Kidney (tissue), 14 donors: ENCODE measurements around the gene RPS6KA2. TPM values are rescaled to one million over a fixed set of nuclear protein-coding genes. Genes with fewer than 3 reads are reported as not detected.

ENCODE experiments used
- DNase-seq, 5 donors: peaks; one replicate each; pipeline ENCODE4 v3.0.0-alpha.2; 2013 to 2020
- FAIRE-seq: peaks from 2 replicates; lab custom pipeline; 2012; peaks lifted over from hg19 to GRCh38; lab: Jason Lieb, UNC
- H3K27ac ChIP-seq, 2 donors: one replicate each; pipeline ENCODE4 v1.7.0; 2013; ENCODE audit warnings: low read depth in 2 of 2, low read length in 2 of 2, inconsistent platforms in 1 of 2
- H3K27me3 ChIP-seq: one replicate; pipeline ENCODE4 v1.7.1; 2013; ENCODE audit warnings: low read length, inconsistent platforms; ENCODE audit not compliant: control insufficient read depth, insufficient read depth
- H3K36me3 ChIP-seq, 3 donors: one replicate each; pipeline versions ENCODE4 v1.7.0 to v1.7.1; 2013; ENCODE audit warnings: low read length in 3 of 3, control low read depth in 1 of 3, inconsistent platforms in 1 of 3; ENCODE audit not compliant: insufficient read depth in 3 of 3, control insufficient read depth in 2 of 3
- H3K4me1 ChIP-seq, 3 donors: one replicate each; pipeline versions ENCODE4 v1.7.0 to v1.7.1; 2013; ENCODE audit warnings: low read length in 3 of 3, inconsistent platforms in 1 of 3, low read depth in 1 of 3; ENCODE audit not compliant: control insufficient read depth in 2 of 3, insufficient read depth in 2 of 3
- H3K4me3 ChIP-seq, 3 donors: one replicate each; pipeline versions ENCODE4 v1.7.0 to v1.8.1; 2013; ENCODE audit warnings: low read length in 3 of 3, control low read depth in 1 of 3, inconsistent platforms in 1 of 3
- H3K9ac ChIP-seq, 3 donors: one replicate each; pipeline versions ENCODE4 v1.7.0 to v1.7.1; 2013; ENCODE audit warnings: low read length in 3 of 3, control low read depth in 1 of 3, inconsistent platforms in 1 of 3
- H3K9me3 ChIP-seq, 3 donors: one replicate each; pipeline versions ENCODE4 v1.7.0 to v1.7.1; 2013; ENCODE audit warnings: low read length in 3 of 3, control low read depth in 1 of 3, inconsistent platforms in 1 of 3; ENCODE audit not compliant: control insufficient read depth in 2 of 3, insufficient read depth in 1 of 3
- CTCF ChIP-seq: IDR thresholded peaks from 3 replicates; pipeline ENCODE4 v1.5.1; 2012; ENCODE audit warnings: mild to moderate bottlenecking, moderate library complexity, borderline replicate concordance; ENCODE audit not compliant: insufficient read depth; ENCODE audit errors: extremely low read depth
- intact Hi-C: fragments of 100-400 bp; cut with DNase I; formaldehyde crosslinking; loops from one replicate; pipeline ENCODE4 v1.11.1; 2022
- polyA plus RNA-seq: library from polyadenylated mRNA; stranded (reverse); fragments of 350-450 nt; fragmentation: Illumina TruSeq; extraction: RNeasy Lipid Tissue Mini Kit (QIAGEN cat#74804); gene quantifications from one replicate; pipeline ENCODE4 v1.2.3, GENCODE V29; 2014; ENCODE audit warnings: low read depth, low replicate concordance; ENCODE audit not compliant: insufficient read depth
- total RNA-seq: library from RNA; stranded (reverse); fragmentation: NEBNext Ultra II Directional; extraction: Animal tissue kit (Norgen Biotek cat#: 25700); gene quantifications from one replicate; pipeline ENCODE4 v1.2.1, GENCODE V29; 2021
- donor health status: control.
- donor health status: control.
- donor health status: control.
- donor health status: control.
- donor health status: control.
- donor health status: DM: yes; HTN: yes; CAD: no.
- donor health status: Normal renal cell carcinoma (clear cell type).

The RPS6KA2 gene
- total and polyA plus RNA-seq, 2 donors from 2014 or later = 12.3 to 61.2 TPM

DNA sequence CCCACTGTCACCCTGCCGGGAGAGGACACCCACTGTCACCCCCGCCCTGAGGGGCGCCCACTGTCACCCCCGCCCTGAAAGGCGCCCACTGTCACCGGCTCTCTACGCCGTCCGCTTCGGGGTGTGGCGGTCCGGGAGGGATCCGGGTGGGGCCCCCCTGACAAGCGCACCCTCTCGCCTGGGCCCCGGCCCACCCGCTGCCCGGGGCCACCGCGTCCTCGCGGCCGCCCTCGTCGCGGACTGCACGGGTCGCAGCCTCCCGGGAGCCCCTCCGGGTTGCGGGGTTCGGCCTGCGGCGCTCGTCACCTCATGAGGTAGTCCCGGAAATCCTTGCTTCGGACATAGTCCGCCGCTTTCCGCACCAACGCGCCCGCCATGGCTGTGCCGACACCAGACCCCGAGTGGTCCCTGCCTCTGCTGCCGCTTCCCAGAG lies 244.5 kb downstream of the RPS6KA2 start:
- H3K9ac ChIP-seq = peak overlapping the region; percentile 53 to 99 (median 83)
- H3K27me3 ChIP-seq = no peaks in the 10 kb centered on the region
- no peak for TF ChIP-seq CTCF
- FAIRE-seq = no peak
- intact Hi-C loops = no loop called here
- H3K36me3 ChIP-seq = no peaks in the 10 kb centered on the region
- H3K4me3 ChIP-seq = peak overlapping the region; percentile 74 to 89 (median 78)
- no peaks in the 10 kb centered on the region for H3K9me3 ChIP-seq
- H3K27ac ChIP-seq = peak overlapping the region; percentile 95 to 96
- no peak for DNase-seq
- peaks cover 0 to 14% (median 2%) of the 10 kb centered on the region in 3 donors for H3K4me1 ChIP-seq

DNA sequence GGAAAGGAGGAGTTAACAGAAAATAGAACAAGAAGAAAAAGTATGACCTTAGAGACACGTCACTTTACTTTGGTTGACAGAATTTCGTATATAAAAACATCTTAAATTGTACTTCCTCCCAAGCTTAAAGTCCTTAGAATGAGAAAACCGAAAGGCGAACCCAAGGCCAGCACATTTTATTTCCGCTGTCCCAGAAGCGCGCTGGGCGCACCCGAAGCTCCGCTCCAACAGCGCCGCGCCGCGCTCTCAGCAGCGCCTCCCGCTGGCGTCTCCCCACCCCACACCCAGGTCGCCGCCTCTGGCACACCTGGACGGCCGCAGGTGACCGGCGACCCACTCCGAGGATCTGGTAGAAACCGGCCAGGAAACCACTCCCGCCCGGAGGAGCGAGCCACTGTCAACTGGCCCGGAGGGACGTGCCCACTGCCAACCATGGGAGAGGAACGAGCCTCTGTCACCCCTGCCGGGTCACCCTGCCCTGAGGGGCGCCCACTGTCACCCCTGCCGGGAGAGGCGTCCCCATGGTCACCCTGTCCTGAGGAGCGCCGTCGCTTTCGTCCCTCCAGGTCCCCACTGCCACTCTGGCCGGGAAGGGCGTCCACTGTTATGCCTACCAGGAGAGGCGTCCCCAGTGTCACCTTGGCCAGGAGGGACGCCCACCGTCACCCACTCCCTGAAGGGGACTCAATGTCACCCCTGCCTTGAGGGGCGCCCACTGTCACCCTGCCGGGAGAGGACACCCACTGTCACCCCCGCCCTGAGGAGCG lies 245.1 kb downstream of the RPS6KA2 start:
- FAIRE-seq = no peak
- Histone ChIP-seq H3K27ac (peak overlapping the region; percentile 95 to 96), H3K4me1 (peaks cover 0 to 9% (median 2%) of the 10 kb centered on the region in 3 donors), H3K27me3 (no peaks in the 10 kb centered on the region), H3K4me3 (peak overlapping the region; percentile 74 to 89 (median 78)), H3K9me3 (no peaks in the 10 kb centered on the region), H3K9ac (peak overlapping the region; percentile 67 to 99 (median 83)), H3K36me3 (no peaks in the 10 kb centered on the region)
- peak; percentile 77 for TF ChIP-seq CTCF
- intact Hi-C loops = no loop called here
- DNase-seq = peak; percentile 82 to 92 (median 85)

DNA sequence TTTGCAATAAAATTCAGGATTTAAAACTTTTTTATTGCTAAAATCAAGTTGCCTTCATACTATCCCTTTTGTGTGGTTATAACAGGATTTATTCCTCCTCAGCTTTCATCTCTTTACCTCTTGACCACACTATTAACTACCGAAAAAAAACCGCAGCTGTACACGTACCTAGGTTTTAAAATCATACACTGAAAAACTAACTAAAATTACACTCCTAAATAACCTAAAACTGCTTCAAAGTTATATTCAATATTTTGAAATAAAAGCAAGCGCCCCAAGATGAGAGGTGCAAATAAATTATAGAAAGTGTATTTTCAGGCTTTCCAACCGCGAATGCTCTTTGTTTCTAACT lies 245.7 kb downstream of the RPS6KA2 start:
- DNase-seq (no peak), FAIRE-seq (no peak)
- peaks cover 0 to 6% (median 2%) of the 10 kb centered on the region in 3 donors for H3K4me1 ChIP-seq
- no peak for TF ChIP-seq CTCF
- H3K4me3 ChIP-seq = peak overlapping the region; percentile 74 to 89 (median 78)
- H3K36me3 ChIP-seq = no peaks in the 10 kb centered on the region
- peak overlapping the region; percentile 57 to 96 for H3K27ac ChIP-seq
- H3K9ac ChIP-seq = peak overlapping the region; percentile 43 to 99 (median 67)
- no peaks in the 10 kb centered on the region for H3K27me3 ChIP-seq
- no peaks in the 10 kb centered on the region for H3K9me3 ChIP-seq
- intact Hi-C loops = no loop called here
